Psoas muscle (tissue), 8 donors: ENCODE measurements around the gene CDH8. TPM values are rescaled to one million over a fixed set of nuclear protein-coding genes. Genes with fewer than 3 reads are reported as not detected.

Source experiments
- ATAC-seq, 4 donors: fragments of 200-7000 bp; cut with Tn5 transposase; one replicate each; pipeline ENCODE4 v1.9.1; 2020; ENCODE audit warnings: moderate library complexity in 3 of 4, mild to moderate bottlenecking in 2 of 4
- DNase-seq, 2 donors: peaks; one replicate each; pipeline ENCODE4 v3.0.0-alpha.2; 2020
- H3K27ac ChIP-seq: fragments of 200-600 bp; one replicate; pipeline ENCODE4 v1.8.0; 2022
- H3K27me3 ChIP-seq, 3 donors: fragments of 200-600 bp in 1 of 3; one replicate each; pipeline versions ENCODE4 v1.6.1 to v1.8.0; 2013 to 2022; ENCODE audit warnings: low read length in 2 of 3, mild to moderate bottlenecking in 2 of 3, moderate library complexity in 1 of 3; ENCODE audit not compliant: insufficient read depth in 3 of 3
- H3K36me3 ChIP-seq, 2 donors: fragments of 200-600 bp in 1 of 2; one replicate each; pipeline versions ENCODE4 v1.6.1 to v1.8.0; 2013 to 2022; ENCODE audit warnings: low read depth in 1 of 2, mild to moderate bottlenecking in 1 of 2, moderate library complexity in 1 of 2; ENCODE audit not compliant: insufficient read depth in 1 of 2
- H3K4me1 ChIP-seq: fragments of 200-600 bp; one replicate; pipeline ENCODE4 v1.8.0; 2022
- H3K4me3 ChIP-seq: fragments of 200-600 bp; one replicate; pipeline ENCODE4 v1.8.0; 2022; ENCODE audit warnings: mild to moderate bottlenecking
- H3K9me3 ChIP-seq: fragments of 200-600 bp; one replicate; pipeline ENCODE4 v1.8.0; 2022
- CTCF ChIP-seq: fragments of 200-600 bp; IDR thresholded peaks from one replicate; pipeline ENCODE4 v1.8.0; 2022; ENCODE audit warnings: antibody characterized with exemption
- WGBS, 3 donors: extraction: QIAGEN DNeasy Blood & Tissue Kit; methylation state at CpG; one replicate each; pipeline versions ENCODE4 v1.1.6 to v1.1.7; 2013; 5-methylcytosine and 5-hydroxymethylcytosine counted together
- intact Hi-C, 2 donors: fragments of 100-400 bp; cut with DNase I; formaldehyde crosslinking; loops; one replicate each; pipeline versions ENCODE4 v1.11.0 to v1.14.2; 2022
- polyA plus RNA-seq, 3 donors: library from polyadenylated mRNA; stranded (reverse); fragments of 200-250 nt; gene quantifications; one replicate each; pipeline ENCODE4 v1.2.3, GENCODE V29; 2013
- total RNA-seq, 4 donors: library from RNA; stranded (reverse); fragmentation: NEBNext Ultra II Directional in 2 of 4; extraction: Animal tissue kit (Norgen Biotek cat#: 25700) in 2 of 4; gene quantifications; one replicate each; pipeline versions ENCODE4 v1.2.1 to v1.2.4, GENCODE V29; 2021 to 2023
- donor health status: healthy with polysubstance abuse.
- donor health status: DM: no; HTN: no; CAD: no; lungs with moderate emphysema.
- donor health status: Bipolar disorder and iron deficiency.
- donor health status: healthy.
- donor health status: DM: yes; HTN: yes; CAD: no.
- donor health status: DM: no; HTN: no; CAD: no.
- donor health status: DM: no; HTN: no; CAD: no.
- donor health status: DM: yes; HTN: yes; CAD: no.

Gene CDH8
- total and polyA plus RNA-seq, 7 donors: 0.13 to 1.2 (median 0.58) TPM

- H3K27me3 ChIP-seq: no peaks in the 10 kb centered on the region
- H3K36me3 ChIP-seq: no peaks in the 10 kb centered on the region
- H3K27ac ChIP-seq: no peak overlapping the region
- WGBS, 3 donors: 51 to 71% (median 56%) methylated on average over 3 of the region's 3 CpGs
- H3K9me3 ChIP-seq: no peaks in the 10 kb centered on the region
- ATAC-seq: no peak
- no peak overlapping the region for H3K4me3 ChIP-seq
- no peak for DNase-seq
- no peak for TF ChIP-seq CTCF
- intact Hi-C loops: no loop called here
- no peaks in the 10 kb centered on the region for H3K4me1 ChIP-seq
Observed at GRCh38 chr16:61897657-61898056, 138.6 kb downstream of the CDH8 start.

GRCh38 chr16:61892531-61892930 is 143.7 kb downstream of the CDH8 start:
- WGBS, 3 donors: 81 to 87% (median 84%) methylated on average over 2 of the region's 2 CpGs
- intact Hi-C loops: no loop called here
- H3K27ac ChIP-seq: no peak overlapping the region
- H3K4me3 ChIP-seq: no peak overlapping the region
- no peaks in the 10 kb centered on the region for H3K4me1 ChIP-seq
- ATAC-seq (no peak), DNase-seq (no peak)
- TF ChIP-seq CTCF: no peak
- H3K9me3 ChIP-seq: no peaks in the 10 kb centered on the region
- H3K27me3 ChIP-seq: no peaks in the 10 kb centered on the region
- H3K36me3 ChIP-seq: no peaks in the 10 kb centered on the region

GRCh38 chr16:61891460-61891859 is 144.8 kb downstream of the CDH8 start:
- Histone ChIP-seq H3K9me3 (no peaks in the 10 kb centered on the region), H3K4me1 (no peaks in the 10 kb centered on the region), H3K4me3 (no peak overlapping the region), H3K27me3 (no peaks in the 10 kb centered on the region), H3K27ac (no peak overlapping the region), H3K36me3 (no peaks in the 10 kb centered on the region)
- 69 to 72% (median 69%) methylated on average over 3 of the region's 3 CpGs for WGBS, 3 donors
- ATAC-seq (no peak), DNase-seq (no peak)
- TF ChIP-seq CTCF: no peak
- intact Hi-C loops: no loop called here

- DNase-seq: no peak
- H3K27ac ChIP-seq: no peak overlapping the region
- no peaks in the 10 kb centered on the region for H3K9me3 ChIP-seq
- no peak for ATAC-seq
- no peak overlapping the region for H3K4me3 ChIP-seq
- TF ChIP-seq CTCF: no peak
- no peaks in the 10 kb centered on the region for H3K4me1 ChIP-seq
- no peaks in the 10 kb centered on the region for H3K36me3 ChIP-seq
- intact Hi-C loops: no loop called here
- H3K27me3 ChIP-seq: no peaks in the 10 kb centered on the region
- WGBS, 3 donors: 89 to 92% (median 92%) methylated on average over 2 of the region's 2 CpGs
Observed at GRCh38 chr16:61890386-61890785, 145.9 kb downstream of the CDH8 start.

- ATAC-seq: peak in 2 of 4 donors; percentile 61 to 81
- no peak overlapping the region for H3K27ac ChIP-seq
- H3K36me3 ChIP-seq: no peaks in the 10 kb centered on the region
- intact Hi-C loops: no loop called here
- 57 to 78% (median 67%) methylated on average over 4 of the region's 4 CpGs for WGBS, 3 donors
- no peak overlapping the region for H3K4me3 ChIP-seq
- no peak for DNase-seq
- no peak for TF ChIP-seq CTCF
- H3K9me3 ChIP-seq: no peaks in the 10 kb centered on the region
- H3K4me1 ChIP-seq: no peaks in the 10 kb centered on the region
- no peaks in the 10 kb centered on the region for H3K27me3 ChIP-seq
Observed at GRCh38 chr16:61887903-61888302, 148.3 kb downstream of the CDH8 start.
